Measurements from ENCODE around the gene SLC38A1. TPM values are rescaled to one million over a fixed set of nuclear protein-coding genes. Genes with fewer than 3 reads are reported as not detected.
"Not testable (repeated sequence)": the region's sequence is repeated elsewhere in the genome, so short reads cannot be mapped to it uniquely, and the experiment has no call there.

The SLC38A1 gene
- total RNA-seq, 2 experiments from 2014 or later = 255 to 260 TPM

DNA sequence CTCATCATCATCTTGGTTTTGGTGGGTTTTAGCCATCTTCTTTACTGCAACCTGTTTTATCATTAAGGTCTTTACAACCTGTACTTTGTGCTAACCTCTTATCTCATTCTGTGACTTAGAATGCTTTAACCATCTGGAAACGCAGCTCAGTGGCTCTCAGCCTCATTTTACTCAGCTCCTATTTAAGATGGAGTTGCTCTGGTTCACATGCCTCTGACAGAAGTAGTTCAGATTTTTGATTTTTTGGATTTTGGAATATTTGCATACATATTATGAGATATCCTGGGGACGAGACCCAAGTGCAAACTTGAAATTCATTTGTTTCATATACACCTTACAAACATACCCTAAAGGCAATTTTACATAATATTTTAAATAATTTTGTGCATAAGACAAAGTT, 10.7 kb downstream of the SLC38A1 start:
- H3K27ac Mint-ChIP-seq = peak overlapping the region; percentile 50
- H3K9me3 Mint-ChIP-seq = no peaks in the 10 kb centered on the region
- H3K27me3 Mint-ChIP-seq = no peaks in the 10 kb centered on the region
- peaks cover 54% of the 10 kb centered on the region for H3K36me3 Mint-ChIP-seq
- H3K4me3 Mint-ChIP-seq = no peak overlapping the region
- no peak for DNase-seq
- H3K4me1 Mint-ChIP-seq = peaks cover 48% of the 10 kb centered on the region

DNA sequence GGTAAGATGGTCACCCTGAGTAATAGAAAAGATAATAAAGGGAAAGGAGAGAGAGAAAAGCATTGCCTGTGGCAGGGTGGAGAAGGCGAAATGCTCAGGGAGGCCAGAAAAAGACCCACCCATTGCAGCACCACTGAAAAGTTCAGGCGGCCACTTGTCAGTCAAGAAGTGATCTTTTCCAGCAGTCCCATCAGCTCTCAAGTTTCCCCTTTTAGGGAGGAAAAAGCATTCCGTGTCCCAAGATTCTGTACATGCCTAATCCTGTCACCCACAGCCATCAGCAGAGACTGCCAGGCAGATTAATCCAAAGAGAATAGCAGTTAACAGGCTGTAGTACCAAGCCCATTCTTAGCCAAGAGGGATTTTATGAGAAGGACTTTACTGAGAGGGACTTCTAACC, 11.9 kb downstream of the SLC38A1 start:
- no peak for DNase-seq
- H3K9me3 Mint-ChIP-seq = peaks cover 6% of the 10 kb centered on the region
- H3K27me3 Mint-ChIP-seq = no peaks in the 10 kb centered on the region
- H3K27ac Mint-ChIP-seq = peak overlapping the region; percentile 80
- H3K36me3 Mint-ChIP-seq = peaks cover 56% of the 10 kb centered on the region
- H3K4me3 Mint-ChIP-seq = peak overlapping the region; percentile 16
- H3K4me1 Mint-ChIP-seq = peaks cover 51% of the 10 kb centered on the region

DNA sequence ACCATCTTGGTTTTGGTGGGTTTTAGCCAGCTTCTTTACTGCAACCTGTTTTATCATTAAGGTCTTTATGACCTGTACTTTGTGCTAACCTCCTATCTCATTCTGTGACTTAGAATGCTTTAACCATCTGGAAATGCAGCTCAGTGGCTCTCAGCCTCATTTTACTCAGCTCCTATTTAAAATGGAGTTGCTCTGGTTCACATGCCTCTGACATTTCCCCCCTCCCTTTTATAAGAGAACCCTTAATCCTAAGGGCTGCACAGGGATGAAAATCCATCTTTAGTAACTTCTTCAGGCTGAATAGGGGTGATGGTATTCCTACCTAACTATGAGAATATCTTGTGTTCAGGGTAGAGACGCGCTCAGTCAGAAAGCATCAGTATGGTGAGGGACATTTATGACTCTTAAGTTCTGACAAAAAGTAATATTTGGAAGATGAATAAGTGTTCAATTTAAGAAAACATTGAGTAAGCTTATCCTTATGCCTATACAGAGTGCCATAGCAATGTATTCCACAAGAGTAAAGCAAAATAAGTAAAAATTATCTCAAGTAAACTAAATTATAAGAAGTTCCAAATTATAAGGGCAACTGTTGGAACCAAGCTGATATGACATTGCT, 15.2 kb downstream of the SLC38A1 start:
- peaks cover 34% of the 10 kb centered on the region for H3K9me3 Mint-ChIP-seq
- no peaks in the 10 kb centered on the region for H3K27me3 Mint-ChIP-seq
- peak overlapping the region; percentile 14 for H3K27ac Mint-ChIP-seq

DNA sequence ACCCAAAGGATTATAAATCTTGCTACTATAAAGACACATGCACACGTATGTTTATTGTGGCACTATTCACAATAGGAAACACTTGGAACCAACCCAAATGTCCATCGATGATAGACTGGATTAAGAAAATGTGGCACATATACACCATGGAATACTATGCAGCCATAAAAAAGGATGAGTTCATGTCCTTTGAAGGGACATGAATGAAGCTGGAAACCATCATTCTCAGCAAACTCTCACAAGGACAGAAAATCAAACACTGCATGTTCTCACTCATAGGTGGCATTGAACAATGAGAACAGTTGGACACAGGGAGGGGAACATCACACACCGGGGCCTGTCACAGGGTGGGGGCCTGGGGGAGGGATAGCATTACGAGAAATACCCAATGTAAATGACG, 16.8 kb downstream of the SLC38A1 start:
- not testable (repeated sequence) for H3K27ac Mint-ChIP-seq, DNase-seq, H3K27me3 Mint-ChIP-seq

More for the DNA sequence above, 15.2 kb downstream of the SLC38A1 start:
- H3K36me3 Mint-ChIP-seq = peaks cover 89% of the 10 kb centered on the region
- no peak overlapping the region for H3K4me3 Mint-ChIP-seq
- DNase-seq = no peak
- peaks cover 75% of the 10 kb centered on the region for H3K4me1 Mint-ChIP-seq

DNA sequence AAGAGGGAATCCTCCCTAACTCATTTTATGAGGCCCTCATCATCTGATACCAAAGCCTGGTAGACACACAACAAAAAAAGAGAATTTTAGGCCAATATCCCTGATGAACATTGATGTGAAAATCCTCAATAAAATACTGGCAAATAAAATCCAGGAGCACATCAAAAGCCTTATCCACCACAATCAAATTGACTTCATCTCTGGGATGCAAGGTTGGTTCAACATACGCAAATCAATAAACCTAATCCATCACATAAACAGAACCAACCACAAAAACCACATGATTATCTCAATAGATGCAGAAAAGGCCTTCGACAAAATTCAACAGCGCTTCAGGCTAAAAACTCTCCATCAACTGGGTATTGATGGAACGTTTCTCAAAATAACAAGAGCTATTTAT, 18.9 kb downstream of the SLC38A1 start:
- H3K4me1 Mint-ChIP-seq = peaks cover 80% of the 10 kb centered on the region
- peaks cover 97% of the 10 kb centered on the region for H3K36me3 Mint-ChIP-seq
- peaks cover 61% of the 10 kb centered on the region for H3K9me3 Mint-ChIP-seq
- H3K4me3 Mint-ChIP-seq, DNase-seq, H3K27me3 Mint-ChIP-seq: not testable (repeated sequence)
- peak overlapping the region; percentile 46 for H3K27ac Mint-ChIP-seq

More for the DNA sequence above, 16.8 kb downstream of the SLC38A1 start:
- Mint-ChIP-seq H3K4me1 (peaks cover 80% of the 10 kb centered on the region), H3K36me3 (peaks cover 93% of the 10 kb centered on the region), H3K9me3 (peaks cover 49% of the 10 kb centered on the region)
- not testable (repeated sequence) for H3K4me3 Mint-ChIP-seq

DNA sequence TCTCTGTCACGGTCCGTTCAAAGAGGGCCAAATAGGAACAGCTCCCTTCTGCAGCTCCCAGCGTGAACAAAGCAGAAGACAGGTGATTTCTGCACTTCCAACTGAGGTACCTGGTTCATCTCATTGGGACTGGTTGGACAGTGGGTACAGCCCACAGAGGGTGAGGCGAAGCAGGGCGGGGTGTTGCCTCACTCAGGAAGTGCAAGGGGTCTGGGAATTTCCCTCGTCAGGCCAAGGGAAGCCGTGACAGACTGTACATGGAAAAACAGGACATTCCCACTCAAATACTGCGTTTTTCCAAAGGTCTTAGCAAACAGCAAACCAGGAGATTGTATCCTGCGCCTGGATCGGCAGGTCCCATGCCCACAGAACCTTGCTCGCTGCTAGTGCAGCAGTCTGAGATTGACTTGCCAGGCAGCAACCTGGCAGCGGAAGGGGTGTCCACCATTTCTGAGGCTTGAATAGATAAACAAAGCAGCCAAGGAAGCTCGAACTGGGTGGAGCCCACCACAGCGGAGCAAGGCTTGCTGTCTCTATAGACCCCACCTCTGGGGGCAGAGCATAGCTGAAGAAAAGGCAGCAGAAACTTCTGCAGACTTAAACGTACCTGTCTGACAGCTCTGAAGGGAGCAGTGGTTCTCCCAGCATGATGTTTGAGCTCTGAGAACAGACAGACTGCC, 22.7 kb downstream of the SLC38A1 start:
- H3K9me3 Mint-ChIP-seq = peaks cover 62% of the 10 kb centered on the region
- no peak overlapping the region for H3K4me3 Mint-ChIP-seq
- DNase-seq = no peak
- H3K27ac Mint-ChIP-seq = peak overlapping the region; percentile 81
- H3K36me3 Mint-ChIP-seq = peaks cover 96% of the 10 kb centered on the region
- no peaks in the 10 kb centered on the region for H3K27me3 Mint-ChIP-seq
- peaks cover 76% of the 10 kb centered on the region for H3K4me1 Mint-ChIP-seq

DNA sequence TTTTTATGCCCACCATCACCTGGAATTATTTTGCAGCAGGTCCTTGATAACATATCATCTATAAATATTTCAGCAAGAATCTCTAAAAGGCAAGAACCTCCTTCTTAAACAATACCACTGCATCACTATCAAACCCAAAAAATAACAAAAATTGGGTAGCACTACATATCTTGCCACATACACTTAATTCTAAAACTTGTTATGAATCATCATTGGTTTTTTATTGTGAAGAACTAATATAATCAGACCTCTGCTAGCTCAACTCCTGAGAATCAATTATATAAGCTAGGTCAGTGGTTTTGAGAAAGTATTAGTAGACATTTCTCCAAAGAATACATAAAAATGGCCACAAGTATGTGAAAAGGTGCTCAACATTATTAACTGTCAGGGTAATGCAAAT, 23.8 kb downstream of the SLC38A1 start:
- peaks cover 51% of the 10 kb centered on the region for H3K9me3 Mint-ChIP-seq
- peaks cover 69% of the 10 kb centered on the region for H3K4me1 Mint-ChIP-seq
- no peak overlapping the region for H3K4me3 Mint-ChIP-seq
- no peaks in the 10 kb centered on the region for H3K27me3 Mint-ChIP-seq
- peak overlapping the region; percentile 81 for H3K27ac Mint-ChIP-seq
- no peak for DNase-seq
- H3K36me3 Mint-ChIP-seq = peaks cover 96% of the 10 kb centered on the region

DNA sequence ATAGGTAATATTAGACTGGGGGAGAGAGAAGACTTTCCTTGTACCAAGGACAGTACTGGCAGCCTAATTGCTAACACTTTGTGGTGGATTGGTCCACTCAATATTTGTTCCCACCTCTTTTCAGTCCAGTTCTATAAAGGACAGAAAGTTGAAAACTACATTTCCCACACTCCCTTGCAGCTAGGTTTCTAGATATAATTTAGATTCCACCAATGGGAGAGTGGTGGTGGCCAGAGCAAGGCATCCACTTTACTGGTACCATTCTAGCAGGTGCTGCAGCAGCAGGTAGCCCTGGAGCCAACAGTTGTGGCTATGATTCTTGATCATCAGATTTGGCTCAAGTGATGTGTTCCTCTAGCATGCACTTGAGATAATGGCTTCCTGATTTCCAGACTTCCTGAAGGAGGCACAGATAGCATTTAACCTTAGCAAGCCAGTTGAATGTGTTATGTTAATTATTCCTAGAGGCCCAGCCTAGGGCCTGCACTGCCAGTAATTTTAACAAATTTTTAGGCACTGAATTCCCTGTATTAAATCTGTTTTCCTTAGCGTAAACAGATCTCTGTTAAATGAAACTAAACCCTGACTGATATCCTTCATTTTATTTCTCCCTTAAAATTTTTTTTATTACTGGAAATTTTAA, 24.4 kb downstream of the SLC38A1 start:
- H3K9me3 Mint-ChIP-seq = peaks cover 46% of the 10 kb centered on the region
- no peaks in the 10 kb centered on the region for H3K27me3 Mint-ChIP-seq
- no peak overlapping the region for H3K4me3 Mint-ChIP-seq
- H3K27ac Mint-ChIP-seq = no peak overlapping the region
- peaks cover 95% of the 10 kb centered on the region for H3K36me3 Mint-ChIP-seq
- H3K4me1 Mint-ChIP-seq = peaks cover 65% of the 10 kb centered on the region
- DNase-seq = no peak

DNA sequence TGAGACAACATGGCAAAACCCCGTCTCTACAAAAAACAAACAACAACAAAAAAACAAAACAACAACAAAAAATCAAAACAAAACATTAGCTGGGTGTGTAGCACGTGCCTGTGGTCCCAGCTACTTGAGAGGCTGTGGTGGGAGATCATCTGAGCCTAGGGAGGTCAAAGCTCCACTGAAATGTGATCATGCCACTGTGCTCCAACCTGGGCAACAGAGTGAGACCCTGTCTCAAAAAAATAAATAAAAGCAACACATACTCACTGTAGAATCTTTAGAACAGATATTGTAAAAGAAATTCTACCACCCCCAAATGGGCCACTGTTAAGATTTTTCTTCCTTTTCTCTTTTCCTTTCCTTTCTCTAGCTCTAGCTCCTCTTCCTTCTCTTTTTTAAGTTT, 26.3 kb downstream of the SLC38A1 start:
- Mint-ChIP-seq H3K4me3 (no peak overlapping the region), H3K36me3 (peaks cover 93% of the 10 kb centered on the region), H3K27me3 (no peaks in the 10 kb centered on the region), H3K27ac (peak overlapping the region; percentile 38), H3K4me1 (peaks cover 62% of the 10 kb centered on the region), H3K9me3 (peaks cover 31% of the 10 kb centered on the region)
- DNase-seq = no peak

DNA sequence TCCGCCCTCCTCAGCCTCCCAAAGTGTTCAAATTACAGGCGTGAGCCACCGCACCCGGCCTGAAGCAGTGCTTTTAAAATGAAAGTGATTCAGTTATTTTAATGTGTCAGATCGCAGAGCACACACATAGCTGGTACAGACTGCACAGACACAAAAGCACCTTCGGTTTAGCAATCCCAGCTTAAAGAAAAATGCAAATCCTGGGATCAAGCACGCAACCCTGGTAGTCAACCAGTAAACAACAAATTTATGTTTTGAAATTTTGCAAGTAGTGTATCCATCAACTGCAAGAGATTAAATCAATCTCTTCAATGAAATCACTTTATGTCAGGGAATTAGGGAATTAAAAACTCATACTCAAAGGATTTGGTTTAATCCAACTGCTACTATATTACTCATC, 28.4 kb downstream of the SLC38A1 start:
- no peak for DNase-seq
- H3K27ac Mint-ChIP-seq = peak overlapping the region; percentile 12
- peaks cover 63% of the 10 kb centered on the region for H3K4me1 Mint-ChIP-seq
- no peak overlapping the region for H3K4me3 Mint-ChIP-seq
- H3K9me3 Mint-ChIP-seq = peaks cover 16% of the 10 kb centered on the region
- H3K27me3 Mint-ChIP-seq = no peaks in the 10 kb centered on the region
- H3K36me3 Mint-ChIP-seq = peaks cover 93% of the 10 kb centered on the region

DNA sequence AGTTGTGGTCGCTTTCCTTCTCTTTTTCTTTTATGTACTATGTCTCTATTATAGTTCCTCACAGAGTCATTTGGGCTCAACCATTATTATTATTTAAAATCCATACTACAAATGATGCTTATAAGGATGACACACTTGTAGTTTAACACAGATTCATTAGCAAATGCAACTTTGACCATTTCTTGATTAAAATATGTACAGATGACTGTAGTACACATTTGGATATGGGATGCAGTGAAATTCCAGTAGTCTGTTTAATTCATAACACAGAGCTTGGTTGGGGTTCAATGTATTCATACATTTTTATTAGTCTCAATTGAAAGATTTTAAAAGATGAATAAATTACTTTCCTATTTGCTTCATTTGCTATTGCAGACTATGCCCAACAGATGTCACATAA, 30.0 kb downstream of the SLC38A1 start:
- Mint-ChIP-seq H3K27ac (peak overlapping the region; percentile 50), H3K4me1 (peaks cover 60% of the 10 kb centered on the region)

DNA sequence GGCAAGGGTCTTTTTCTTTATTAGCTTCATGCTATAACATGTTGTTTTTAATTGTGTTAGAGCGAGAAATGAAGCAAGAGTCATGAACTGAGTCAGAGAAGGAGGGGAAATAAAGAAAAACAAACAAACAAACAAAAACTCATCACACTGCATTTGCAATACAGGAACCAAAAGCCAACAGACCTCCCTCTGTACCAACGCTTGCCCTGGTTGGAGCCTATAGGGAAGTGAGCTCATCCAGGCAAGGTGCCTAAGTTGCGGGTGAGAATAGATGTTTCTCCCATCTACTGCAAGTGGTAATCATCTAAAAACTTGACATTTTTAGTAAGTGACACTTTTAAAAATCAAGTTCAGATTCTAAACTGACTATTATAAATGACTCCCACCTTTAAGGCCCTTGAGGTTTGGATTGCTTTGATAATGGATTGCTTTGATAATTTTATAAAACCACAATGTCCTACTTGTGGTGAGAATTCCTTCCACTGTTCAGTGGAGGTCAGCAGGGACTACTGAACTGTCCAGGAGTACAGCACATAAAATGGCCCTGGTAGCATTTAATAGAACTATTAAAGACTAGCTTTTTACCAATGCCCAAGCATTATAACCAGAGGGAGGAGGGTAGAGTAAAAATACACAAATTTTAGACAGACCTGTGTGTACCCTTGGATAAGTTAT, 31.3 kb downstream of the SLC38A1 start:
- H3K4me1 Mint-ChIP-seq = peaks cover 60% of the 10 kb centered on the region
- peaks cover 87% of the 10 kb centered on the region for H3K36me3 Mint-ChIP-seq
- peaks cover 6% of the 10 kb centered on the region for H3K9me3 Mint-ChIP-seq
- H3K27me3 Mint-ChIP-seq = no peaks in the 10 kb centered on the region
- no peak overlapping the region for H3K27ac Mint-ChIP-seq
- H3K4me3 Mint-ChIP-seq = no peak overlapping the region
- DNase-seq = no peak

More for the DNA sequence above, 30.0 kb downstream of the SLC38A1 start:
- H3K36me3 Mint-ChIP-seq = peaks cover 90% of the 10 kb centered on the region
- peaks cover 9% of the 10 kb centered on the region for H3K9me3 Mint-ChIP-seq
- H3K4me3 Mint-ChIP-seq = no peak overlapping the region
- no peaks in the 10 kb centered on the region for H3K27me3 Mint-ChIP-seq
- no peak for DNase-seq

DNA sequence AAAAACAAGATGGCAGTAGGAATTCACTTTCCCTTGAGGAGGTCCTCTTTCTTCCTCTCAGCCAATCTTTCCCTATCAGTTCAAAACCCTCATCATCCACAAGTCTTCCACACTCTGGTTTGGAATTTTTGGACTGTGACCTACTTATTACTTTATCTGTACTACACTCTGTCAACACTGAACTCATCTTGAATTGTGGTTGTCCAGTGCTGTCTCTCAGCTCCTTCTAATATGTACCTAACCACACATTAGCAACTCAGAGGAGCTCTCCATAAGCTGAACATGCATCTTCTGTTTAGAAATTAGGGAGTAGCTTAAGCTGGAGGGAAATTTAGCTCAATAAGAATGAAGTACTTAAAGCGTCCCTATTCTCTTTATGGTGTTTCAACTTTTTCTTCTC, 34.8 kb downstream of the SLC38A1 start:
- Mint-ChIP-seq H3K4me3 (no peak overlapping the region), H3K4me1 (peaks cover 71% of the 10 kb centered on the region), H3K9me3 (peaks cover 2% of the 10 kb centered on the region), H3K36me3 (peaks cover 87% of the 10 kb centered on the region), H3K27ac (peak overlapping the region; percentile 40), H3K27me3 (no peaks in the 10 kb centered on the region)
- DNase-seq = no peak

DNA sequence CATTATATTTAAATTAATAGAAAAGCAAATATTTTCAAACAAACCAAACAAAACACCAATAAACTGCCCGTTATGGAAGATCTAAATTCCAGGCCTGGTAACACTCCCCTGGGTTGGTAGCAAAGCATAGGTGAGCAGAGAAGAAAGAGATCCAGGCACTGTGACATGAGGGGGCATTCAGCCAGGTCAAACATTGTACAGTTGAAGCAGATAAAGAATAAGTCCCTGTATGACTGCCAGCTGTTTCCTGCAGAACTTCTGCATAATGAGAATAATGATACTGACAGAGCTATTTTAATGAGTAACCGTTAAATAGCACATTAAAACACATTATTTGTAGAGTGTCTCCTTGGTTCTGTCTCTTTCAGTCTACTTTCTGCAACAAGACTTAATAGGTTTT, 35.4 kb downstream of the SLC38A1 start:
- H3K36me3 Mint-ChIP-seq = peaks cover 84% of the 10 kb centered on the region
- H3K4me1 Mint-ChIP-seq = peaks cover 69% of the 10 kb centered on the region
- peak overlapping the region; percentile 22 for H3K27ac Mint-ChIP-seq
- peaks cover 2% of the 10 kb centered on the region for H3K9me3 Mint-ChIP-seq
- H3K4me3 Mint-ChIP-seq = no peak overlapping the region
- no peak for DNase-seq
- H3K27me3 Mint-ChIP-seq = no peaks in the 10 kb centered on the region

DNA sequence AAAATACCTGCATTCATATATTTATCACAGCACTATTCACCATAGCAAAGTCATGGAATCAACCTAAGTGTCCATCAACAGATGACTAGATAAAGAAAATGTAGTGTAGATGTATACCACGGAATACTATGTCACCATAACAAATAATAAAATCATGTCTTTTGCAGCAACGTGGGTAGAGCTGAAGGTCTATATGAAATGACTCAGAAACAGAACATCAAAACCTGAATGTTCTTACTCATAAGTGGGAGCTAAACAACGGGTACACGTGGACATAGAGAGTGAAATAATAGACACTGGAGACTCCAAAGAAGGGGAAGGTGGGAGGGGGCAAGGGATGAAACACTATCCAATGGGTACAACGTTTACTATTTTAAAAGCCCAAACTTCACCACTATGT, 37.9 kb downstream of the SLC38A1 start:
- Mint-ChIP-seq H3K27me3 (no peaks in the 10 kb centered on the region), H3K4me3 (no peak overlapping the region), H3K9me3 (peaks cover 2% of the 10 kb centered on the region), H3K27ac (peak overlapping the region; percentile 25), H3K36me3 (peaks cover 85% of the 10 kb centered on the region), H3K4me1 (peaks cover 63% of the 10 kb centered on the region)
- DNase-seq = no peak

All from activated naive CD8-positive, alpha-beta T cell treated with anti-CD3 and anti-CD28 coated beads for 36 hours (primary cell).